Breast epithelium (tissue), 4 donors: ENCODE measurements around the gene ACAD11. TPM values are rescaled to one million over a fixed set of nuclear protein-coding genes. Genes with fewer than 3 reads are reported as not detected.

Experiments used
- DNase-seq, 2 donors: peaks; one replicate each; pipeline ENCODE4 v3.0.0-alpha.2; 2019; ENCODE audit warnings: low spot score in 2 of 2
- H3K27ac ChIP-seq, 2 donors: fragments of 200-600 bp; sonication (generic) in 1 of 2; one replicate each; pipeline ENCODE4 v1.5.1; 2016 to 2019; ENCODE audit warnings: mild to moderate bottlenecking in 1 of 2
- H3K27me3 ChIP-seq, 2 donors: fragments of 200-600 bp; sonication (generic) in 1 of 2; one replicate each; pipeline versions ENCODE4 v1.5.1 to v1.6.0; 2017 to 2019; ENCODE audit warnings: control low read depth in 1 of 2, mild to moderate bottlenecking in 1 of 2
- H3K36me3 ChIP-seq: fragments of 200-600 bp; one replicate; pipeline ENCODE4 v1.5.1; 2019
- H3K4me1 ChIP-seq, 2 donors: fragments of 200-600 bp; sonication (generic); one replicate each; pipeline ENCODE4 v1.5.1; 2016 to 2019; ENCODE audit warnings: control low read depth in 1 of 2
- H3K4me3 ChIP-seq, 3 donors: fragments of 200-600 bp; sonication (generic); 1 replicate in 2 of 3; 2 replicates in 1 of 3; pipeline ENCODE4 v1.5.1; 2016 to 2019; ENCODE audit warnings: mild to moderate bottlenecking in 3 of 3, moderate library complexity in 2 of 3
- H3K9me3 ChIP-seq, 2 donors: fragments of 200-600 bp; sonication (generic) in 1 of 2; one replicate each; pipeline ENCODE4 v1.5.1; 2016 to 2019; ENCODE audit warnings: control low read depth in 1 of 2
- CTCF ChIP-seq, 3 donors: fragments of 450-650 bp; IDR thresholded peaks; one replicate each; pipeline ENCODE4 v1.5.1; 2016 to 2017; ENCODE audit warnings: antibody characterized with exemption in 3 of 3, mild to moderate bottlenecking in 3 of 3, moderate library complexity in 3 of 3
- POLR2A ChIP-seq: fragments of 450-650 bp; IDR thresholded peaks from one replicate; pipeline ENCODE4 v1.6.1; 2016; ENCODE audit warnings: antibody characterized with exemption, mild to moderate bottlenecking, moderate library complexity
- POLR2AphosphoS5 ChIP-seq, 3 donors: sonication (generic); formaldehyde crosslinking; IDR thresholded peaks; one replicate each; pipeline ENCODE4 v1.6.1; 2017; ENCODE audit warnings: antibody characterized with exemption in 3 of 3
- intact Hi-C: fragments of 100-400 bp; cut with DNase I; formaldehyde crosslinking; loops from one replicate; pipeline ENCODE4 v1.15.1; 2023; ENCODE audit warnings: low total_unique reads
- total RNA-seq, 3 donors: library from RNA; depleted of rRNA; stranded (reverse); fragments of >200 nt; gene quantifications; one replicate each; pipeline ENCODE4 v1.1.0, GENCODE V29; 2016

Gene ACAD11
- total RNA-seq, 3 donors from 2014 or later, result 30.4 to 52.0 (median 40.3) TPM

- H3K36me3 ChIP-seq, result no peaks in the 10 kb centered on the region
- intact Hi-C loops, result no loop called here
- no peak overlapping the region for H3K4me3 ChIP-seq
- H3K27me3 ChIP-seq, result no peaks in the 10 kb centered on the region
- peak; percentile 54 to 72 (median 54) for TF ChIP-seq CTCF (IDR thresholded peaks at IDR 0.05)
- no peak for TF ChIP-seq POLR2AphosphoS5 (IDR thresholded peaks at IDR 0.05)
- DNase-seq, result peak in 1 of 2 donors; percentile 38
- no peaks in the 10 kb centered on the region for H3K4me1 ChIP-seq
- no peaks in the 10 kb centered on the region for H3K9me3 ChIP-seq
- peak overlapping the region in 1 of 2 donors; percentile 9 for H3K27ac ChIP-seq
Measured at GRCh38 chr3:132535575-132536441, 123.8 kb downstream of the ACAD11 start.

GRCh38 chr3:132530624-132531023 is 129.0 kb downstream of the ACAD11 start:
- intact Hi-C loops, result no loop called here
- Histone ChIP-seq H3K4me1 (no peaks in the 10 kb centered on the region), H3K9me3 (no peaks in the 10 kb centered on the region), H3K27ac (no peak overlapping the region), H3K27me3 (no peaks in the 10 kb centered on the region), H3K4me3 (no peak overlapping the region), H3K36me3 (no peaks in the 10 kb centered on the region)
- no peak for DNase-seq
- no peak for TF ChIP-seq CTCF (IDR thresholded peaks at IDR 0.05)
- no peak for TF ChIP-seq POLR2AphosphoS5 (IDR thresholded peaks at IDR 0.05)
- no peak for TF ChIP-seq POLR2A

GRCh38 chr3:132522353-132522752 is 137.3 kb downstream of the ACAD11 start:
- DNase-seq, result no peak
- H3K9me3 ChIP-seq, result no peaks in the 10 kb centered on the region
- no peak overlapping the region for H3K4me3 ChIP-seq
- H3K36me3 ChIP-seq, result peaks cover 4% of the 10 kb centered on the region
- H3K27me3 ChIP-seq, result no peaks in the 10 kb centered on the region
- no peak overlapping the region for H3K27ac ChIP-seq
- no peaks in the 10 kb centered on the region for H3K4me1 ChIP-seq
- no peak for TF ChIP-seq CTCF (IDR thresholded peaks at IDR 0.05)
- TF ChIP-seq POLR2A, result no peak
- no peak for TF ChIP-seq POLR2AphosphoS5 (IDR thresholded peaks at IDR 0.05)
- intact Hi-C loops, result no loop called here

GRCh38 chr3:132521901-132522300 is 137.7 kb downstream of the ACAD11 start:
- Histone ChIP-seq H3K36me3 (peaks cover 4% of the 10 kb centered on the region), H3K27ac (no peak overlapping the region), H3K27me3 (no peaks in the 10 kb centered on the region), H3K4me1 (no peaks in the 10 kb centered on the region), H3K9me3 (no peaks in the 10 kb centered on the region), H3K4me3 (no peak overlapping the region)
- TF ChIP-seq POLR2A (no peak), POLR2AphosphoS5 (IDR thresholded peaks at IDR 0.05) (no peak), CTCF (IDR thresholded peaks at IDR 0.05) (no peak)
- intact Hi-C loops, result no loop called here
- no peak for DNase-seq

GRCh38 chr3:132519914-132520313 is 139.7 kb downstream of the ACAD11 start:
- no peak for TF ChIP-seq CTCF (IDR thresholded peaks at IDR 0.05)
- no peak overlapping the region for H3K27ac ChIP-seq
- no peaks in the 10 kb centered on the region for H3K4me1 ChIP-seq
- H3K36me3 ChIP-seq, result peaks cover 4% of the 10 kb centered on the region
- H3K27me3 ChIP-seq, result no peaks in the 10 kb centered on the region
- intact Hi-C loops, result no loop called here
- no peak overlapping the region for H3K4me3 ChIP-seq
- no peaks in the 10 kb centered on the region for H3K9me3 ChIP-seq
- no peak for DNase-seq
